K562 (cell line): ENCODE data around the gene FAF2. TPM values are rescaled to one million over a fixed set of nuclear protein-coding genes. Genes with fewer than 3 reads are reported as not detected.

Experiments
- CBX5 ChIP-seq: IDR thresholded peaks from 2 replicates; pipeline ENCODE4 v1.6.1; 2014; ENCODE audit warnings: low read depth, borderline replicate concordance
- CHD2 ChIP-seq: IDR thresholded peaks from 2 replicates; pipeline ENCODE4 v1.6.1; 2011; ENCODE audit warnings: low read depth, low read length
- CUX1 ChIP-seq: fragments of 200-800 bp; sonication (Bioruptor generic); IDR thresholded peaks from 2 replicates; pipeline ENCODE4 v1.6.1; 2016; ENCODE audit warnings: missing genetic modification characterization, missing compliant biosample characterization
- EHMT2 ChIP-seq: fragments of 450-650 bp; IDR thresholded peaks from 2 replicates; pipeline ENCODE4 v1.6.1; 2018; ENCODE audit warnings: antibody characterized with exemption
- HCFC1 ChIP-seq: IDR thresholded peaks from 2 replicates; pipeline ENCODE4 v1.6.1; 2012; ENCODE audit warnings: low read depth, low read length, improper control_type of control experiment
- HDAC2 ChIP-seq: fragments of 450-650 bp; IDR thresholded peaks from 2 replicates; pipeline ENCODE4 v1.6.1; 2016; ENCODE audit warnings: mild to moderate bottlenecking
- HMG20B ChIP-seq: fragments of 250-450 bp; sonication (Bioruptor Pico); IDR thresholded peaks from 2 replicates; pipeline ENCODE4 v1.5.0; 2021; ENCODE audit warnings: mild to moderate bottlenecking
- MCM7 ChIP-seq, 2 experiments: fragments of 450-650 bp; IDR thresholded peaks; 2 replicates each; pipeline ENCODE4 v1.6.1; 2016 to 2018
- MECOM ChIP-seq: fragments of 250-450 bp; sonication (Bioruptor Pico); IDR thresholded peaks from 2 replicates; pipeline ENCODE4 v1.8.0; 2022; ENCODE audit warnings: inconsistent platforms
- MXI1 ChIP-seq: IDR thresholded peaks from 2 replicates; pipeline ENCODE4 v1.6.1; 2011; ENCODE audit warnings: low read depth, mild to moderate bottlenecking, improper control_type of control experiment, low read length
- NCOA4 ChIP-seq: fragments of 450-650 bp; IDR thresholded peaks from 2 replicates; pipeline ENCODE4 v1.6.1; 2018; ENCODE audit warnings: mild to moderate bottlenecking; ENCODE audit not compliant: partially characterized antibody
- NFIC ChIP-seq: fragments of 450-650 bp; IDR thresholded peaks from 2 replicates; pipeline ENCODE4 v1.6.1; 2017; ENCODE audit warnings: mild to moderate bottlenecking, inconsistent platforms
- NFRKB ChIP-seq: fragments of 450-650 bp; IDR thresholded peaks from 2 replicates; pipeline ENCODE4 v1.6.1; 2016; ENCODE audit warnings: low read depth
- SRF ChIP-seq, 2 experiments: fragments of 250-450, 450-650 bp in 1 of 2; sonication (Bioruptor Pico) in 1 of 2; sonication (generic) in 1 of 2; formaldehyde crosslinking; IDR thresholded peaks; 2 replicates each; pipeline versions ENCODE4 v1.5.0 to v1.5.1; 2020 to 2022; ENCODE audit warnings: mild to moderate bottlenecking in 1 of 2, missing genetic modification reagents in 1 of 2
- TFE3 ChIP-seq: fragments of 450-650 bp; formaldehyde crosslinking; IDR thresholded peaks from 2 replicates; pipeline ENCODE4 v1.4.0; 2020; ENCODE audit warnings: mild to moderate bottlenecking, mixed read lengths
- polyA plus RNA-seq, 8 experiments: library from polyadenylated mRNA; depleted of rRNA in 4 of 8; stranded (reverse) in 5 of 8; unstranded in 3 of 8; fragments of >200 nt; fragmentation: Nextera tagmentation in 2 of 8; fragmentation: Illumina TruSeq in 1 of 8; extraction: Ambion mirVana in 2 of 8; extraction: Trizol in 1 of 8; gene quantifications; 2 replicates each; pipeline versions ENCODE4 v1.2.1 to v1.2.3, GENCODE V29; 2011 to 2014; ENCODE audit warnings: inconsistent platforms in 1 of 8, missing spikeins in 1 of 8
- total RNA-seq, 7 experiments: library from RNA; depleted of rRNA in 6 of 7; stranded (reverse); fragments of >200 nt in 6 of 7; fragmentation: Illumina TruSeq in 2 of 7; extraction: Trizol in 2 of 7; gene quantifications; 2 replicates each; pipeline versions ENCODE4 v1.2.1 to v1.2.3, GENCODE V29; 2011 to 2021; ENCODE audit warnings: low replicate concordance in 1 of 7
- TF ChIP-seq, protein P1 (sequence below): fragments of 250-450 bp; sonication (Bioruptor Pico); IDR thresholded peaks from 2 replicates; pipeline ENCODE4 v1.5.1; 2021; ENCODE audit warnings: mild to moderate bottlenecking
- TF ChIP-seq, protein P2 (sequence below), 2 experiments: fragments of 450-650 bp; IDR thresholded peaks; 2 replicates each; pipeline ENCODE4 v1.6.1; 2016
- TF ChIP-seq, protein P3 (sequence below): fragments of 450-650 bp; formaldehyde crosslinking; IDR thresholded peaks from 2 replicates; pipeline ENCODE4 v1.4.0; 2020; ENCODE audit warnings: mild to moderate bottlenecking, moderate library complexity

FAF2 gene
- total and polyA plus RNA-seq, 9 of the 15 experiments (the other 6 are each of a cell fraction or from before 2014, with no cell fraction given) = 25.0 to 44.6 (median 36.1) TPM

DNA sequence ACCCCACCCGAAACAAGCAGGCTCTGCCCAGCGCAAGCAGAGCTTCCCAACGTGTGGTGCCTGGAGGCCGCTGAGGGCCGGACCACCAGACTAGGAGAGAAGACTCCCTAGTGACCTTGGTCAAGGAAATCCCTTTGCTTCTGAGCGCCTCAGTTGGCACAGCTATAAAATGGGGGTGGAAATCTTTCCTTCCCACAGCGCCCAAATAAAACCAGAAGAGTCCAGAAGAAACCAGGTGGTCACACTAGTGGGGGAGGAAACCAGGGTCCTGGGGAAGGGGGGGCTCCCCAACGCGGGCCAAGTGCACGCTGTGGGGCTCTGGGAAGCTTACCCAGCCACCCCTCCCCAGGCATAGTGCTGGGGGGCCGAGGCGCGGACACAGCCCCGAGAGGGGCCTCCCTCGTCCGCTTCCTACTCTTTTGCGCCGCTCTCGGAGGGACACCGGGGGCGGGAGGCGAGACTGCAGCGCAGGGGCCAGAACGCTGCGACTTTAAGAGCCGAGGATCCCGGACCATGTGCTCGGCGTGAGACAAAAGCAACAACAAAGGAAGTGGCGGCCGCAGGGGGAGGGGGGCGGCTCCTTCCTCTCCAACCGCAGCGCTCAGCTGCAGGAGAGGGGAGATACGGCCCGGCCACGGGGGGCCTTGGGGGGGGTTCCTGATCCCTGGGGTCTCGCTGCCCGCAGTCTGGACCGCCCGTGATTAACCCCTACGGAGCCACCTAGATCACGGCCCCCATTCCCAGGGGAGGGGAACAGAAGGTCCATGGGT is 88.1 kb downstream of the FAF2 start (continued):
- TF ChIP-seq TFE3 (CRISPR knock-in tag) (no peak), CHD2 (no peak), EHMT2 (no peak), CBX5 (no peak), NCOA4 (no peak), NFRKB (0 out of 2 replicates have a peak, but pooled peaks have one; percentile 52), HDAC2 (no peak), NFIC (no peak), HCFC1 (peak; percentile 26; the same call in 1 of the 2 replicates), HMG20B (CRISPR knock-in tag) (no peak), MECOM (no peak), MXI1 (0 out of 2 replicates have a peak, but pooled peaks have one; percentile 64), CUX1 (CRISPR knock-in tag) (no peak), SRF (CRISPR knock-in tag; IDR thresholded peaks at IDR 0.05) (no peak), MCM7 (IDR thresholded peaks at IDR 0.05) (no peak)
- TF ChIP-seq, protein P1, sequence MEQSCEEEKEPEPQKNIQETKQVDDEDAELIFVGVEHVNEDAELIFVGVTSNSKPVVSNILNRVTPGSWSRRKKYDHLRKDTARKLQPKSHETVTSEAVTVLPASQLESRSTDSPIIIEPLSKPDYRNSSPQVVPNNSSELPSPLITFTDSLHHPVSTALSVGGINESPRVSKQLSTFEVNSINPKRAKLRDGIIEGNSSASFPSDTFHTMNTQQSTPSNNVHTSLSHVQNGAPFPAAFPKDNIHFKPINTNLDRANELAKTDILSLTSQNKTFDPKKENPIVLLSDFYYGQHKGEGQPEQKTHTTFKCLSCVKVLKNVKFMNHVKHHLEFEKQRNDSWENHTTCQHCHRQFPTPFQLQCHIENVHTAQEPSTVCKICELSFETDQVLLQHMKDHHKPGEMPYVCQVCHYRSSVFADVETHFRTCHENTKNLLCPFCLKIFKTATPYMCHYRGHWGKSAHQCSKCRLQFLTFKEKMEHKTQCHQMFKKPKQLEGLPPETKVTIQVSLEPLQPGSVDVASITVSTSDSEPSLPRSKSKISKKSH (CRISPR knock-in tag) = no peak
- TF ChIP-seq, protein P2, sequence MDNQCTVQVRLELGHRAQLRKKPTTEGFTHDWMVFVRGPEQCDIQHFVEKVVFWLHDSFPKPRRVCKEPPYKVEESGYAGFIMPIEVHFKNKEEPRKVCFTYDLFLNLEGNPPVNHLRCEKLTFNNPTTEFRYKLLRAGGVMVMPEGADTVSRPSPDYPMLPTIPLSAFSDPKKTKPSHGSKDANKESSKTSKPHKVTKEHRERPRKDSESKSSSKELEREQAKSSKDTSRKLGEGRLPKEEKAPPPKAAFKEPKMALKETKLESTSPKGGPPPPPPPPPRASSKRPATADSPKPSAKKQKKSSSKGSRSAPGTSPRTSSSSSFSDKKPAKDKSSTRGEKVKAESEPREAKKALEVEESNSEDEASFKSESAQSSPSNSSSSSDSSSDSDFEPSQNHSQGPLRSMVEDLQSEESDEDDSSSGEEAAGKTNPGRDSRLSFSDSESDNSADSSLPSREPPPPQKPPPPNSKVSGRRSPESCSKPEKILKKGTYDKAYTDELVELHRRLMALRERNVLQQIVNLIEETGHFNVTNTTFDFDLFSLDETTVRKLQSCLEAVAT (IDR thresholded peaks at IDR 0.05) = no peak
- TF ChIP-seq, protein P3, sequence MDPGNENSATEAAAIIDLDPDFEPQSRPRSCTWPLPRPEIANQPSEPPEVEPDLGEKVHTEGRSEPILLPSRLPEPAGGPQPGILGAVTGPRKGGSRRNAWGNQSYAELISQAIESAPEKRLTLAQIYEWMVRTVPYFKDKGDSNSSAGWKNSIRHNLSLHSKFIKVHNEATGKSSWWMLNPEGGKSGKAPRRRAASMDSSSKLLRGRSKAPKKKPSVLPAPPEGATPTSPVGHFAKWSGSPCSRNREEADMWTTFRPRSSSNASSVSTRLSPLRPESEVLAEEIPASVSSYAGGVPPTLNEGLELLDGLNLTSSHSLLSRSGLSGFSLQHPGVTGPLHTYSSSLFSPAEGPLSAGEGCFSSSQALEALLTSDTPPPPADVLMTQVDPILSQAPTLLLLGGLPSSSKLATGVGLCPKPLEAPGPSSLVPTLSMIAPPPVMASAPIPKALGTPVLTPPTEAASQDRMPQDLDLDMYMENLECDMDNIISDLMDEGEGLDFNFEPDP (CRISPR knock-in tag) = no peak
